ENCODE results near the gene MTNR1B.

GRCh38 chr11:92946707-92947106 lies 22.7 kb upstream of the MTNR1B start:
- TF ChIP-seq ZNF891 (CRISPR knock-in tag; IDR thresholded peaks at IDR 0.05) (no peak), RAD21 (CRISPR knock-in tag; IDR thresholded peaks at IDR 0.05) (no peak), ZNF512B (CRISPR knock-in tag; IDR thresholded peaks at IDR 0.05; ENCODE audit: borderline replicate concordance) (no peak)
